Activated CD8-positive, alpha-beta memory T cell treated with anti-CD3 and anti-CD28 coated beads for 24 hours (primary cell): ENCODE data around the gene RGS6.

Experiments used
- DNase-seq: peaks from one replicate; pipeline ENCODE4 v3.0.0-alpha.2; 2020

Gene RGS6

GRCh38 chr14:72595152-72595862, 663.1 kb downstream of the RGS6 start:
- DNase-seq: no peak

- DNase-seq: no peak
These were observed 665.3 kb downstream of the RGS6 start for GRCh38 chr14:72597252-72598233.

- no peak for DNase-seq
These were observed 666.1 kb downstream of the RGS6 start for GRCh38 chr14:72598306-72598705.

- no peak for DNase-seq
These were observed 667.6 kb downstream of the RGS6 start for GRCh38 chr14:72599579-72600470.

- no peak for DNase-seq
These were observed 668.5 kb downstream of the RGS6 start for GRCh38 chr14:72600551-72601330.

GRCh38 chr14:72603639-72604038, 671.4 kb downstream of the RGS6 start:
- no peak for DNase-seq

- DNase-seq: peak; percentile 17
These were observed 671.9 kb downstream of the RGS6 start for GRCh38 chr14:72604133-72604532.

GRCh38 chr14:72605096-72605920, 673.1 kb downstream of the RGS6 start:
- DNase-seq: peak; percentile 28

- DNase-seq: peak; percentile 32
These were observed 673.6 kb downstream of the RGS6 start for GRCh38 chr14:72605921-72606220.

- no peak for DNase-seq
These were observed 674.6 kb downstream of the RGS6 start for GRCh38 chr14:72606879-72607278.

GRCh38 chr14:72607386-72608130, 675.3 kb downstream of the RGS6 start:
- DNase-seq: peak; percentile 46

GRCh38 chr14:72608391-72609204, 676.4 kb downstream of the RGS6 start:
- DNase-seq: peak; percentile 48

- DNase-seq: peak; percentile 33
These were observed 677.1 kb downstream of the RGS6 start for GRCh38 chr14:72609205-72609916.

GRCh38 chr14:72610096-72610830, 678.0 kb downstream of the RGS6 start:
- DNase-seq: peak; percentile 49

- no peak for DNase-seq
These were observed 678.6 kb downstream of the RGS6 start for GRCh38 chr14:72610831-72611200.

GRCh38 chr14:72611506-72611905, 679.3 kb downstream of the RGS6 start:
- peak; percentile 17 for DNase-seq

- DNase-seq: no peak
These were observed 679.8 kb downstream of the RGS6 start for GRCh38 chr14:72612041-72612440.
